B cell (primary cell): Measurements from ENCODE around the gene INSR. TPM values are rescaled to one million over a fixed set of nuclear protein-coding genes. Genes with fewer than 3 reads are reported as not detected.

Experiments
- ATAC-seq: fragments of 200-7000 bp; cut with Tn5 transposase; one replicate; pipeline ENCODE4 v1.10.0; 2021; ENCODE audit warnings: low read depth, mild to moderate bottlenecking, moderate number of reproducible peaks, moderate library complexity
- CTCF ChIA-PET: fragments of 350-600 bp; sonication (Branson Sonifier 250); formaldehyde crosslinking; loops from one replicate; lab custom pipeline; 2021; ENCODE audit warnings: antibody characterized with exemption, inconsistent platforms; lab: Charles Lee
- POLR2A ChIA-PET: fragments of 350-600 bp; sonication (Branson Sonifier 250); formaldehyde crosslinking; loops from one replicate; lab custom pipeline; 2021; ENCODE audit warnings: antibody characterized with exemption; lab: Charles Lee
- DNase-seq: peaks from one replicate; pipeline ENCODE4 v3.0.0; 2013
- H2AFZ ChIP-seq: 2 replicates; pipeline ENCODE4 v1.6.1; 2012; ENCODE audit warnings: mild to moderate bottlenecking, low read depth, low read length; ENCODE audit not compliant: insufficient read depth, poor library complexity, severe bottlenecking
- H3K27ac ChIP-seq, 2 donors: 1 replicate in 1 of 2; 2 replicates in 1 of 2; pipeline ENCODE4 v1.5.1; 2012 to 2013; ENCODE audit warnings: low read length in 2 of 2, mild to moderate bottlenecking in 2 of 2, moderate library complexity in 1 of 2
- H3K27me3 ChIP-seq, 4 experiments: fragments of 200-600 bp in 1 of 4; sonication (generic) in 1 of 4; replicated peaks in 1 of 4; 1 replicate in 2 of 4; 2 replicates in 2 of 4; pipeline versions ENCODE4 v1.6.1 to v1.7.0; 2013 to 2016; ENCODE audit warnings: low read length in 3 of 4, mild to moderate bottlenecking in 2 of 4, mixed read lengths in 1 of 4, moderate library complexity in 1 of 4; ENCODE audit not compliant: insufficient read depth in 4 of 4, control insufficient read depth in 3 of 4; ENCODE audit errors: control extremely low read depth in 1 of 4
- H3K36me3 ChIP-seq, 2 experiments: replicated peaks in 1 of 2; 1 replicate in 1 of 2; 2 replicates in 1 of 2; pipeline versions ENCODE4 v1.6.1 to v1.7.1; 2013; ENCODE audit warnings: low read length in 1 of 2; ENCODE audit not compliant: insufficient read depth in 2 of 2, control insufficient read depth in 1 of 2; ENCODE audit errors: control extremely low read depth in 1 of 2, extremely low read depth in 1 of 2
- H3K4me1 ChIP-seq, 2 donors: fragments of 200-600 bp in 1 of 2; sonication (generic) in 1 of 2; 1 replicate in 1 of 2; 2 replicates in 1 of 2; pipeline versions ENCODE4 v1.5.1 to v1.6.1; 2013 to 2017; ENCODE audit warnings: low read length in 2 of 2; ENCODE audit not compliant: control insufficient read depth in 2 of 2, insufficient read depth in 2 of 2
- H3K4me2 ChIP-seq: replicated peaks from 2 replicates; pipeline ENCODE3; 2012; ENCODE audit warnings: mild to moderate bottlenecking, low read depth, low read length; ENCODE audit not compliant: poor library complexity, severe bottlenecking
- H3K4me3 ChIP-seq, 5 experiments: fragments of 200-600 bp in 1 of 5; sonication (generic) in 1 of 5; 1 replicate in 3 of 5; 2 replicates in 2 of 5; pipeline versions ENCODE4 v1.5.1 to v1.7.0; 2011 to 2016; ENCODE audit warnings: low read length in 4 of 5, mild to moderate bottlenecking in 4 of 5, low read depth in 2 of 5, control low read depth in 1 of 5, moderate library complexity in 1 of 5; ENCODE audit not compliant: insufficient read depth in 1 of 5; ENCODE audit errors: control extremely low read depth in 1 of 5, extremely low read depth in 1 of 5
- H3K79me2 ChIP-seq: fragments of 200-600 bp; sonication (generic); one replicate; pipeline ENCODE4 v1.6.0; 2016; ENCODE audit warnings: low read length; ENCODE audit not compliant: control insufficient read depth, insufficient read depth
- H3K9ac ChIP-seq: fragments of 200-600 bp; sonication (generic); 2 replicates; pipeline ENCODE4 v1.6.1; 2017; ENCODE audit warnings: mild to moderate bottlenecking, low read length, moderate library complexity
- H3K9me3 ChIP-seq, 3 donors: one replicate each; pipeline versions ENCODE4 v1.6.1 to v1.7.1; 2013; ENCODE audit warnings: low read length in 2 of 3; ENCODE audit not compliant: control insufficient read depth in 2 of 3, insufficient read depth in 1 of 3; ENCODE audit errors: control extremely low read depth in 1 of 3
- H4K20me1 ChIP-seq: 2 replicates; pipeline ENCODE4 v1.6.0; 2012; ENCODE audit warnings: mild to moderate bottlenecking, low read length; ENCODE audit not compliant: insufficient read depth, control insufficient read depth, poor library complexity, severe bottlenecking
- H3K27ac Mint-ChIP-seq: one replicate; pipeline ENCODE4 v1.8.0; 2021; ENCODE audit warnings: mixed read lengths
- H3K27me3 Mint-ChIP-seq: one replicate; pipeline ENCODE4 v1.8.0; 2021; ENCODE audit warnings: mixed read lengths
- H3K4me1 Mint-ChIP-seq: one replicate; pipeline ENCODE4 v1.8.0; 2021; ENCODE audit warnings: mixed read lengths
- H3K4me3 Mint-ChIP-seq: one replicate; pipeline ENCODE4 v1.8.0; 2021; ENCODE audit warnings: mixed read lengths
- H3K9me3 Mint-ChIP-seq: one replicate; pipeline ENCODE4 v1.8.0; 2022; ENCODE audit warnings: mixed read lengths; ENCODE audit not compliant: insufficient read depth
- CTCF ChIP-seq: fragments of 200-600 bp; IDR thresholded peaks from one replicate; pipeline ENCODE4 v1.8.0; 2022; ENCODE audit warnings: antibody characterized with exemption, mild to moderate bottlenecking
- EZH2 ChIP-seq: IDR thresholded peaks from 2 replicates; pipeline ENCODE4 v1.6.1; 2012; ENCODE audit warnings: borderline replicate concordance, low read depth, mild to moderate bottlenecking, moderate library complexity, low read length; ENCODE audit not compliant: insufficient read depth, poor library complexity, severe bottlenecking
- WGBS: methylation state at CpG from one replicate; pipeline ENCODE4 v1.1.5; 2013; ENCODE audit warnings: missing lambda C conversion rate; ENCODE audit not compliant: insufficient coverage; 5-methylcytosine and 5-hydroxymethylcytosine counted together
- intact Hi-C: fragments of 100-400 bp; cut with micrococcal nuclease; formaldehyde crosslinking; loops from one replicate; pipeline ENCODE4 v1.10.0; 2022
- polyA plus RNA-seq: library from polyadenylated mRNA; depleted of rRNA; stranded (reverse); fragments of >200 nt; gene quantifications from 2 replicates; pipeline ENCODE4 v1.2.3, GENCODE V29; 2012
- total RNA-seq, 2 donors: library from RNA; stranded (reverse); fragments of 120-200 nt in 1 of 2; gene quantifications; 1 replicate in 1 of 2; 2 replicates in 1 of 2; pipeline versions ENCODE4 v1.2.3 to v1.2.4, GENCODE V29; 2013 to 2022

Gene INSR
- total and polyA plus RNA-seq, 2 donors (not counting 1 experiment from before 2014, with no cell fraction given), result 1.4 to 6.3 TPM

- CTCF ChIA-PET, result no interaction called here
- Histone ChIP-seq H3K4me1 (peaks cover 0 to 8% of the 10 kb centered on the region in 2 donors), H2AFZ (no peak overlapping the region), H3K9me3 (peaks cover 0 to 6% (median 0%) of the 10 kb centered on the region in 3 donors), H3K4me2 (no peak overlapping the region), H3K4me3 (no peak overlapping the region), H3K36me3 (no peaks in the 10 kb centered on the region), H3K79me2 (no peaks in the 10 kb centered on the region), H3K9ac (no peak overlapping the region), H3K27ac (no peak overlapping the region), H3K27me3 (no peaks in the 10 kb centered on the region), H4K20me1 (no peaks in the 10 kb centered on the region)
- DNase-seq, result no peak
- POLR2A ChIA-PET, result no interaction called here
- Mint-ChIP-seq H3K4me3 (no peak overlapping the region), H3K4me1 (peaks cover 4% of the 10 kb centered on the region), H3K27ac (no peak overlapping the region), H3K9me3 (no peaks in the 10 kb centered on the region), H3K27me3 (peaks cover 3% of the 10 kb centered on the region)
- WGBS, result 85% methylated on average over 10 of the region's 10 CpGs
- no peak for ATAC-seq
- intact Hi-C loops, result no loop called here
- TF ChIP-seq EZH2 (no peak), CTCF (no peak)
Observed at GRCh38 chr19:7106711-7107657, 187.2 kb downstream of the INSR start.
